Neural cell (in vitro differentiated cells): ENCODE measurements around the gene GMDS. TPM values are rescaled to one million over a fixed set of nuclear protein-coding genes. Genes with fewer than 3 reads are reported as not detected.

ENCODE experiments used
- H2AFZ ChIP-seq: fragments of 200-600, 300-800 bp; sonication (generic), shearing (Covaris generic); 2 replicates; pipeline ENCODE4 v1.6.0; 2014; ENCODE audit warnings: low read depth, mild to moderate bottlenecking, antibody characterized with exemption, low read length, moderate library complexity
- H3F3A ChIP-seq: fragments of 200-600 bp; shearing (Covaris generic); 2 replicates; pipeline ENCODE4 v1.6.1; 2016; ENCODE audit warnings: mild to moderate bottlenecking, moderate library complexity, mixed read lengths, antibody characterized with exemption, low read length; ENCODE audit not compliant: insufficient read depth, poor library complexity, severe bottlenecking
- H3K27ac ChIP-seq: fragments of 200-600, 300-800 bp; sonication (generic), shearing (Covaris generic); 2 replicates; pipeline ENCODE4 v1.5.1; 2014; ENCODE audit warnings: mild to moderate bottlenecking, low read length, moderate library complexity
- H3K27me3 ChIP-seq: fragments of 300-800, 200-600 bp; sonication (generic), shearing (Covaris generic); 2 replicates; pipeline ENCODE4 v1.6.0; 2014; ENCODE audit warnings: mild to moderate bottlenecking, low read depth, low read length, moderate library complexity; ENCODE audit not compliant: insufficient read depth
- H3K36me3 ChIP-seq: fragments of 300-800, 200-600 bp; sonication (generic), shearing (Covaris generic); 2 replicates; pipeline ENCODE4 v1.5.1; 2014; ENCODE audit warnings: mild to moderate bottlenecking, antibody characterized with exemption, low read length, moderate library complexity; ENCODE audit not compliant: insufficient read depth
- H3K4me2 ChIP-seq: fragments of 300-800, 200-600 bp; sonication (generic), shearing (Covaris generic); 2 replicates; pipeline ENCODE4 v1.6.0; 2014; ENCODE audit warnings: mild to moderate bottlenecking, low read length
- H3K4me3 ChIP-seq: fragments of 300-800, 200-600 bp; sonication (generic), shearing (Covaris generic); 2 replicates; pipeline ENCODE4 v1.5.1; 2014; ENCODE audit warnings: mild to moderate bottlenecking, low read length, moderate library complexity
- H3K79me2 ChIP-seq: fragments of 200-600 bp; shearing (Covaris generic); replicated peaks from 2 replicates; pipeline ENCODE4 v1.6.0; 2014; ENCODE audit warnings: mild to moderate bottlenecking, low read length, moderate library complexity; ENCODE audit not compliant: insufficient read depth
- H3K9ac ChIP-seq: fragments of 300-800, 200-600 bp; sonication (generic), shearing (Covaris generic); 2 replicates; pipeline ENCODE4 v1.6.1; 2016; ENCODE audit warnings: mild to moderate bottlenecking, low read length, mixed read lengths
- H3K9me2 ChIP-seq: fragments of 200-600 bp; shearing (Covaris generic); 2 replicates; pipeline ENCODE4 v1.6.1; 2016; ENCODE audit warnings: mild to moderate bottlenecking, low read length, mixed read lengths; ENCODE audit not compliant: insufficient read depth
- H3K9me3 ChIP-seq: fragments of 200-600, 300-800 bp; sonication (generic), shearing (Covaris generic); 2 replicates; pipeline ENCODE4 v1.6.1; 2016; ENCODE audit warnings: mild to moderate bottlenecking, mixed run types, low read length, moderate library complexity, mixed read lengths
- H4K20me1 ChIP-seq: fragments of 200-600 bp; shearing (Covaris generic); 2 replicates; pipeline ENCODE4 v1.6.1; 2016; ENCODE audit warnings: mild to moderate bottlenecking, mixed run types; ENCODE audit not compliant: insufficient read depth
- EP300 ChIP-seq: fragments of 450-650 bp; conservative IDR thresholded peaks from 2 replicates; pipeline ENCODE4 v1.6.1; 2014; ENCODE audit warnings: antibody characterized with exemption, mild to moderate bottlenecking, moderate library complexity; ENCODE audit not compliant: poor library complexity, severe bottlenecking
- EZH2 ChIP-seq: fragments of 200-600, 300-800 bp; shearing (Covaris generic), sonication (generic); IDR thresholded peaks from 2 replicates; pipeline ENCODE4 v1.6.1; 2014; ENCODE audit warnings: antibody characterized with exemption, low read length, borderline replicate concordance, mild to moderate bottlenecking; ENCODE audit not compliant: insufficient read depth, poor library complexity, severe bottlenecking
- MXI1 ChIP-seq: fragments of 450-650 bp; conservative IDR thresholded peaks from 2 replicates; pipeline ENCODE4 v1.6.1; 2014; ENCODE audit warnings: antibody characterized with exemption, mild to moderate bottlenecking; ENCODE audit not compliant: poor library complexity, severe bottlenecking
- POLR2AphosphoS5 ChIP-seq: IDR thresholded peaks from 2 replicates; pipeline ENCODE4 v1.6.1; 2012
- RAD21 ChIP-seq: fragments of 450-650 bp; conservative IDR thresholded peaks from 2 replicates; pipeline ENCODE4 v1.6.1; 2014; ENCODE audit warnings: antibody characterized with exemption, mild to moderate bottlenecking, moderate library complexity
- SMC3 ChIP-seq: fragments of 450-650 bp; conservative IDR thresholded peaks from 2 replicates; pipeline ENCODE4 v1.6.1; 2014; ENCODE audit warnings: antibody characterized with exemption, mild to moderate bottlenecking, moderate library complexity; ENCODE audit not compliant: poor library complexity
- TAF1 ChIP-seq: IDR thresholded peaks from 2 replicates; pipeline ENCODE4 v1.6.1; 2012; ENCODE audit warnings: low read depth
- polyA plus RNA-seq: library from polyadenylated mRNA; depleted of rRNA; stranded (reverse); fragments of >200 nt; gene quantifications from 2 replicates; pipeline ENCODE4 v1.2.3, GENCODE V29; 2014
- TF ChIP-seq, protein P1 (sequence below): IDR thresholded peaks from 2 replicates; pipeline ENCODE4 v1.6.1; 2012; ENCODE audit warnings: borderline replicate concordance
- TF ChIP-seq, protein P2 (sequence below): fragments of 450-650 bp; IDR thresholded peaks from 2 replicates; pipeline ENCODE4 v1.5.1; 2014; ENCODE audit warnings: antibody characterized with exemption, mild to moderate bottlenecking, moderate library complexity; ENCODE audit not compliant: poor library complexity, severe bottlenecking

Gene GMDS
- polyA plus RNA-seq, 1 donor from 2014 or later: 11.4 TPM

DNA sequence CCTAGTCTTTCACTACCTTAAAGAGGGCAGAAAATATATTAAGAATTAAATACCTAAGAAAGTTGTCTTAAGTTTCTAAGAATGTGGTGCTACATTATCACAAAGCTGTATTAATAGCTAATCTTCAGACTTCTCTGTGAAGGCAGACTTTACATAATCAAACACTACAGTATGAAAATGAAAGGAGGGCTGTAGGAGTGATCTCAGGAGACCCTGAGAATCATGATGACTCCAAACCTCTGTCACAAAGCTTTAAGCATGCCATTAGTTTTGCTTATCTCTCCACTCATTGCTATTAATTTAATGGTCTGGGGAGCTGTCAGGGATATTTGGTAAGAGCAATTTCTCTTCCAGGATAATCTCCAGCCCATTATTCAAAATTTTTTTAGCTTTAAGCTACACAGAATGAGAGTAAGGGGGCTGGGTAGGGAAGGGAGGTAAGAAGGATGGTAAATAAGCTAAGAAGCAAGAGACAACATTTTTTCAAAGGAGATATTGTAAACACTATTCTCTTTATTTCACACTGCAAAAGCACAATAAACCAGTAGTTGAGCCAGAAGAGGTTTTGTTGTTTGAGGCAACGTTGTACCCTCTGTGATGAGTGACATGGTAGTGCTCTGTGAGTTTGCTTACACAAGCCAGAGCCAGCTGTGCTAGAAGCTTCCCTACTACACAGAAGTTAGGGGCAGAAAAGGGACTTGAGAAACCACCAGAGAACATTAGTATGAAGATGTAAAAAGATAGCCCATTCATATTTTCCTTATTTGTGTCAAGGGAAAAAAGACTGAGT, 258.8 kb downstream of the GMDS start:
- H3K27me3 ChIP-seq: no peaks in the 10 kb centered on the region
- no peak overlapping the region for H3K4me2 ChIP-seq

DNA sequence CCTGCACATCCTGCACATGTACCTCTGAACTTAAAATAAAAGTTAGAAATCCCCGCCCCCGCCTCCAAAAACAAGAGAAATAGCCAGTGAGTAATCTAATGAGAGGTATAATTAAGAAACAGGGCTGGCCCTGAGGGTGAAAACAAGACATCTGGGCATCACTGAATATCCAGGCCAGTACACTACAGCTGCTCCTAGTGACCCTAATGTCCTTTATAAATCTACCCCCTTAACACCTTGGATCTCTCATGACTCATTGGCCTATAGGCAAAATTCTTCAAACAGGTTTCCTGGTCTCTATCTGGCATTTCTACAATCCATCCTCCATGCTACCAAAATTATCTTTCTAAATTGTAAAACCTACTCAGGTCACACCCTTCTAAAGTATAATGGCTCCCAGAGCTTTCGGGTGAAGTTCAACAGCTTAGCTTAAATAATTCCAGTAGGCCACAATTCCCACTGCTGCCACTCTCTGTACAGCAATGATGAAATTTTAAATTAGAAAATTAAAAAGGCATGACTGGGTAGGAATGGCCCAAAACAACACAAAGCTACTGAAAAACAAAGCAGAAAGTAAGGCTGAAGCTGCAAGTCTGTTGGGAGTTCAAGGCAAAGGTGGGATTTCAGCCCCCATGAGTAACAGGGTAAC, 260.9 kb downstream of the GMDS start:
- no peaks in the 10 kb centered on the region for H3K27me3 ChIP-seq
- H2AFZ ChIP-seq: no peak overlapping the region
- no peak overlapping the region for H3K4me2 ChIP-seq
- H4K20me1 ChIP-seq: no peaks in the 10 kb centered on the region
- no peaks in the 10 kb centered on the region for H3K9me2 ChIP-seq
- H3F3A ChIP-seq: no peaks in the 10 kb centered on the region
- no peaks in the 10 kb centered on the region for H3K9me3 ChIP-seq
- no peak overlapping the region for H3K9ac ChIP-seq
- no peak overlapping the region for H3K4me3 ChIP-seq
- H3K36me3 ChIP-seq: no peaks in the 10 kb centered on the region
- no peak overlapping the region for H3K27ac ChIP-seq
- no peaks in the 10 kb centered on the region for H3K79me2 ChIP-seq
- no peak for TF ChIP-seq MXI1
- no peak for TF ChIP-seq TAF1
- TF ChIP-seq RAD21: no peak
- TF ChIP-seq POLR2AphosphoS5: no peak
- no peak for TF ChIP-seq EP300
- TF ChIP-seq, protein P1, sequence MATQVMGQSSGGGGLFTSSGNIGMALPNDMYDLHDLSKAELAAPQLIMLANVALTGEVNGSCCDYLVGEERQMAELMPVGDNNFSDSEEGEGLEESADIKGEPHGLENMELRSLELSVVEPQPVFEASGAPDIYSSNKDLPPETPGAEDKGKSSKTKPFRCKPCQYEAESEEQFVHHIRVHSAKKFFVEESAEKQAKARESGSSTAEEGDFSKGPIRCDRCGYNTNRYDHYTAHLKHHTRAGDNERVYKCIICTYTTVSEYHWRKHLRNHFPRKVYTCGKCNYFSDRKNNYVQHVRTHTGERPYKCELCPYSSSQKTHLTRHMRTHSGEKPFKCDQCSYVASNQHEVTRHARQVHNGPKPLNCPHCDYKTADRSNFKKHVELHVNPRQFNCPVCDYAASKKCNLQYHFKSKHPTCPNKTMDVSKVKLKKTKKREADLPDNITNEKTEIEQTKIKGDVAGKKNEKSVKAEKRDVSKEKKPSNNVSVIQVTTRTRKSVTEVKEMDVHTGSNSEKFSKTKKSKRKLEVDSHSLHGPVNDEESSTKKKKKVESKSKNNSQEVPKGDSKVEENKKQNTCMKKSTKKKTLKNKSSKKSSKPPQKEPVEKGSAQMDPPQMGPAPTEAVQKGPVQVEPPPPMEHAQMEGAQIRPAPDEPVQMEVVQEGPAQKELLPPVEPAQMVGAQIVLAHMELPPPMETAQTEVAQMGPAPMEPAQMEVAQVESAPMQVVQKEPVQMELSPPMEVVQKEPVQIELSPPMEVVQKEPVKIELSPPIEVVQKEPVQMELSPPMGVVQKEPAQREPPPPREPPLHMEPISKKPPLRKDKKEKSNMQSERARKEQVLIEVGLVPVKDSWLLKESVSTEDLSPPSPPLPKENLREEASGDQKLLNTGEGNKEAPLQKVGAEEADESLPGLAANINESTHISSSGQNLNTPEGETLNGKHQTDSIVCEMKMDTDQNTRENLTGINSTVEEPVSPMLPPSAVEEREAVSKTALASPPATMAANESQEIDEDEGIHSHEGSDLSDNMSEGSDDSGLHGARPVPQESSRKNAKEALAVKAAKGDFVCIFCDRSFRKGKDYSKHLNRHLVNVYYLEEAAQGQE: no peak
- TF ChIP-seq, protein P2, sequence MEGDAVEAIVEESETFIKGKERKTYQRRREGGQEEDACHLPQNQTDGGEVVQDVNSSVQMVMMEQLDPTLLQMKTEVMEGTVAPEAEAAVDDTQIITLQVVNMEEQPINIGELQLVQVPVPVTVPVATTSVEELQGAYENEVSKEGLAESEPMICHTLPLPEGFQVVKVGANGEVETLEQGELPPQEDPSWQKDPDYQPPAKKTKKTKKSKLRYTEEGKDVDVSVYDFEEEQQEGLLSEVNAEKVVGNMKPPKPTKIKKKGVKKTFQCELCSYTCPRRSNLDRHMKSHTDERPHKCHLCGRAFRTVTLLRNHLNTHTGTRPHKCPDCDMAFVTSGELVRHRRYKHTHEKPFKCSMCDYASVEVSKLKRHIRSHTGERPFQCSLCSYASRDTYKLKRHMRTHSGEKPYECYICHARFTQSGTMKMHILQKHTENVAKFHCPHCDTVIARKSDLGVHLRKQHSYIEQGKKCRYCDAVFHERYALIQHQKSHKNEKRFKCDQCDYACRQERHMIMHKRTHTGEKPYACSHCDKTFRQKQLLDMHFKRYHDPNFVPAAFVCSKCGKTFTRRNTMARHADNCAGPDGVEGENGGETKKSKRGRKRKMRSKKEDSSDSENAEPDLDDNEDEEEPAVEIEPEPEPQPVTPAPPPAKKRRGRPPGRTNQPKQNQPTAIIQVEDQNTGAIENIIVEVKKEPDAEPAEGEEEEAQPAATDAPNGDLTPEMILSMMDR: no peak
- no peak for TF ChIP-seq EZH2

More for the DNA sequence above, 258.8 kb downstream of the GMDS start:
- Histone ChIP-seq H4K20me1 (no peaks in the 10 kb centered on the region), H3F3A (no peaks in the 10 kb centered on the region), H3K9me3 (no peaks in the 10 kb centered on the region), H3K79me2 (no peaks in the 10 kb centered on the region), H2AFZ (no peak overlapping the region), H3K36me3 (no peaks in the 10 kb centered on the region), H3K9ac (no peak overlapping the region), H3K9me2 (no peaks in the 10 kb centered on the region), H3K27ac (no peak overlapping the region), H3K4me3 (peak overlapping the region; percentile 10)
- no peak for TF ChIP-seq POLR2AphosphoS5
- TF ChIP-seq, protein P1: no peak
- TF ChIP-seq, protein P2: no peak
- TF ChIP-seq EP300: no peak
- no peak for TF ChIP-seq TAF1
- TF ChIP-seq RAD21: no peak
- TF ChIP-seq EZH2: no peak
- TF ChIP-seq SMC3: no peak
- TF ChIP-seq MXI1: no peak
